Left ventricle myocardium inferior (tissue), 1 donor: Measurements from ENCODE around the gene NOS1AP. TPM values are rescaled to one million over a fixed set of nuclear protein-coding genes. Genes with fewer than 3 reads are reported as not detected.

Source experiments
- DNase-seq: peaks from one replicate; pipeline ENCODE4 v3.0.0-alpha.2; 2020
- H3K27ac ChIP-seq: fragments of 200-600 bp; replicated peaks from 2 replicates; pipeline ENCODE4 v1.8.0; 2021
- H3K27me3 ChIP-seq: fragments of 200-600 bp; 2 replicates; pipeline ENCODE4 v1.8.0; 2021; ENCODE audit warnings: low read depth
- H3K36me3 ChIP-seq: fragments of 200-600 bp; 2 replicates; pipeline ENCODE4 v1.8.0; 2021
- H3K4me1 ChIP-seq: fragments of 200-600 bp; 2 replicates; pipeline ENCODE4 v1.8.0; 2021
- H3K4me3 ChIP-seq: fragments of 200-600 bp; 2 replicates; pipeline ENCODE4 v1.8.0; 2021; ENCODE audit warnings: mild to moderate bottlenecking, moderate library complexity
- H3K9me3 ChIP-seq: fragments of 200-600 bp; replicated peaks from 2 replicates; pipeline ENCODE4 v1.8.0; 2021
- CTCF ChIP-seq: fragments of 200-600 bp; IDR thresholded peaks from 2 replicates; pipeline ENCODE4 v1.8.0; 2021; ENCODE audit warnings: antibody characterized with exemption, mild to moderate bottlenecking, borderline replicate concordance
- intact Hi-C: fragments of 100-400 bp; cut with micrococcal nuclease; formaldehyde crosslinking; loops from one replicate; pipeline ENCODE4 v1.11.0; 2022
- total RNA-seq: library from RNA; stranded (reverse); fragmentation: NEBNext Ultra II Directional; extraction: Animal tissue kit (Norgen Biotek cat#: 25700); gene quantifications from one replicate; pipeline ENCODE4 v1.2.1, GENCODE V29; 2021
- donor health status: DM: no; HTN: yes; CAD: no; lungs with severe emphysema.

Gene NOS1AP
- total RNA-seq, 1 donor from 2014 or later = 6.2 TPM

GRCh38 chr1:162386292-162387225, 317.1 kb downstream of the NOS1AP start:
- Histone ChIP-seq H3K9me3 (no peaks in the 10 kb centered on the region), H3K4me3 (no peak overlapping the region), H3K36me3 (no peaks in the 10 kb centered on the region), H3K27ac (no peak overlapping the region), H3K27me3 (peaks cover 4% of the 10 kb centered on the region), H3K4me1 (no peaks in the 10 kb centered on the region)
- no peak for DNase-seq
- no peak for TF ChIP-seq CTCF
- intact Hi-C loops = no loop called here

GRCh38 chr1:162387226-162388082, 318.0 kb downstream of the NOS1AP start:
- Histone ChIP-seq H3K9me3 (no peaks in the 10 kb centered on the region), H3K4me3 (no peak overlapping the region), H3K27ac (no peak overlapping the region), H3K4me1 (no peaks in the 10 kb centered on the region), H3K27me3 (peaks cover 4% of the 10 kb centered on the region), H3K36me3 (no peaks in the 10 kb centered on the region)
- DNase-seq = no peak
- TF ChIP-seq CTCF = no peak
- intact Hi-C loops = no loop called here

GRCh38 chr1:162388083-162388594, 318.6 kb downstream of the NOS1AP start:
- Histone ChIP-seq H3K4me3 (no peak overlapping the region), H3K27ac (no peak overlapping the region), H3K9me3 (no peaks in the 10 kb centered on the region), H3K27me3 (peaks cover 6% of the 10 kb centered on the region), H3K4me1 (no peaks in the 10 kb centered on the region), H3K36me3 (no peaks in the 10 kb centered on the region)
- no peak for TF ChIP-seq CTCF
- no peak for DNase-seq
- intact Hi-C loops = no loop called here

DNA sequence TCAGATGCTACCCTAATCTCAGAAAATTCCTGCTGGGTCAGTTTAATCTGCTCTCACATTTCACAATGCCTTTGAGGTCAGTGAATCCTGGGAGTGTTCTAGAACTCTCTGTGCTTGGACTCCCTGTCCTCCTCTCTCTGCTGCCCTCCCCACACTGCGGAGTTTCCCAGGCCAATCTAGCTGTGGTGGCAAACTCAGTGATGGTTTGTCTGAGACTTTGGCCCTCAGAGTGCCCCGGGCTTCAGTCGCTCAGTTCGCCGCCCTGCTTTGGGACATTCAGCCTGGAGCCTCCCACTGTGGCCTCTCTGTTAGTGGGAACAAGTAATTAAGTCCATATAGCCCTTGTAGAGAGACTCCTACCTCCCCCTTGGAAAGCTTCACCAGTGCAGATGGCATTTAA, 319.1 kb downstream of the NOS1AP start:
- intact Hi-C loops = no loop called here
- DNase-seq = no peak

More for the DNA sequence above, 319.1 kb downstream of the NOS1AP start:
- no peaks in the 10 kb centered on the region for H3K36me3 ChIP-seq
- H3K27me3 ChIP-seq = peaks cover 9% of the 10 kb centered on the region
- no peak overlapping the region for H3K4me3 ChIP-seq
- no peak overlapping the region for H3K27ac ChIP-seq
- no peak for TF ChIP-seq CTCF
- no peaks in the 10 kb centered on the region for H3K9me3 ChIP-seq
- H3K4me1 ChIP-seq = no peaks in the 10 kb centered on the region
